ENCODE data around the gene MYO1D.

MYO1D gene

DNA sequence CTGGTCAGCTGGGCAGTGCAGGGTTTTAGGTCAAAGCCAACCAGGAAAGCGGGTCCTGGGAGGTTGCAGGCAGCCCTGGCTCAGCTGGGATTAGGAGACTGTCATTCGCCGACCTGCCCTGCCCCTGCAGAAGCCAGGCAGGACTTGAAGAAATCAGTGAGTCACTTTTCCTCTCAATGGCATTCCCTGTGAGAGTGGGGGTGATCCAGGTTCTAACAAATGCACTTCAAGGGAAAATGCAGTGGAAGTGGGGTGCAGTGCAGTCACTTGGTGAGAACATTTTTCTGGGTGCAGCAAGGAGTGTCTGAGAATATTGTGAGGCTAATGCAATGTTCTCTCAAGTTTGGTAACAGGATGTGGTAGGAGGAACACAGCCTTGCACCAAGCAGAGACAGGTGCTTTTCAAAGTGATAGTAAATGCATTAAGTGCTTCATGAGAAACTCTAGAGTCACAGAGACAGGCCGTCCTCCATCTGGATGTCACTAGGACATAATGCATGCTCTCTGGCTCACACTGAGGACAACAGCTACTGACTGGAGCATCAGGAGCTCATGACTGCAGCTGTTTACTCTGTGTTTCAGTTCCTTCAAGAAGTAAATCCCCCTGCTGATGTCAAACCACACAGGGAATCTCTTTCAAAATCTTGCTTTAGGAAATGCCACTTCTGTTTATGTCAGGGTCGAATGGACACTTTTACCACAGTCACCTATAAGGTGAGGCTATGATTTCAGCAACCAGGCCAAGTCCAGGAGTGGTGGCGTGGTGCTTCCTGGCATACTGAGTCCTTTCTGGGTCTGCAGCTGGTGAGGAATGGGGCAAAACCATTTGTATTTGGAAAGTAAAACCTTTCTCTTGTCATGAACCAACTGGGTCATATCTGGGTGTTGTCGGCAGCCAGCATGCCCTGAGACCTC lies 373.4 kb downstream of the MYO1D start:
- DNase-seq (ENCODE audit: low spot score), result peak; percentile 65

DNA sequence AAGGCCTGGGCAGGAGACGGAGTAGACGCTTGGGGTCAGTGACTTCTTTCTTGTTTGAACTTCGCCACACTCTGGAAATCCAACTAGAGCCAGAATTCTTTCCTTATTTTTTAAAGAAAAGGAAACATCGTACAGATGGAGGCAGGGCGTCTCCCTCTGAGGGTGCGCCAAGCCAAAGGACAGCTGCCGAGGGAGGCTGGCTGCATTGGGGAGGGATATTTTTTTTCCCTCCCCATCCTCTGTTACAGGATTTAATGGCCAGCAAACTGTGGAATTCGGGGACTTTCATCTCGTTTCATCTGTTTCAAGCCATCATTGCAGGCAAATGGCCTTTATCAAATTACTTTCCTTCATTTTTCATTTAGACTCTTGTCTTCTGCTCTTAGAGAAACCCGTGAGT lies 374.2 kb downstream of the MYO1D start:
- no peak for DNase-seq (ENCODE audit: low spot score)

DNA sequence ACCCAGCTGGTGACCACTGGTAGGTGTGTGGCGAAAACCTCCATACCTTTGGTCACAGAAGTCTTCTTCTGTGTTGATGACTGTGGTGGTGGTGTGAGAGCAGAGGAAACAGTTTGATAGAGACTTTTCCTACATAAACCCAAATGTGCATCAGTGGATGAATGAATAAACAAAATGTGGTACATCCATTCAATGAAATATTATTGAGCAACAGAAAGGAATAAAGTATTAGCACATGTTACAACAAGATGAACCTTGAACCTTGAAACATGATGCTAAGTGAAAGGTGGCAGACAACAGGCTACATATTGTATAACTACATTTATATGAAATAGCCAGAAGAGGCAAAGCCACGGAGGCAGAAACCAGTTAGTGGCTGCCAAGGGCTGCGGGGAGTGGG lies 374.9 kb downstream of the MYO1D start:
- DNase-seq (ENCODE audit: low spot score), result no peak

DNA sequence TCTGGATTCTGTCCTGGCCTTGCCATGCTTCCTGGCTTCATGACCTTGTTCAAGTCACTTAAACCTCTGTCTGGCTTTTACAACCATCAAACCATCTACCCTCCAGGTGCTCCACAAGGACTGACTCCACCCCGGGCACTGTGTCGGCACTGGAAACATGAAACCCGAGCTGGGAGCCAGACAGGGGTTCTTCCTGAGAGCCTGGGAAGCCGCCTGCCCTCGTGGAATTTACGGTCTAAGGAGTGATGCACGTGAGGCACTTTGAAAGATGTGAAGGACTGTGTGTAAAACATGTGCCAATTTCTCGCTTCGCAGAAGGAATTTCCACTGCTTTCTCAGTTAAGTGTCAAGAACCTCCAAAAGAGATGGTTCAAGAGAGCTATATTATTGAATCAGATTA lies 378.5 kb downstream of the MYO1D start:
- no peak for DNase-seq (ENCODE audit: low spot score)

DNA sequence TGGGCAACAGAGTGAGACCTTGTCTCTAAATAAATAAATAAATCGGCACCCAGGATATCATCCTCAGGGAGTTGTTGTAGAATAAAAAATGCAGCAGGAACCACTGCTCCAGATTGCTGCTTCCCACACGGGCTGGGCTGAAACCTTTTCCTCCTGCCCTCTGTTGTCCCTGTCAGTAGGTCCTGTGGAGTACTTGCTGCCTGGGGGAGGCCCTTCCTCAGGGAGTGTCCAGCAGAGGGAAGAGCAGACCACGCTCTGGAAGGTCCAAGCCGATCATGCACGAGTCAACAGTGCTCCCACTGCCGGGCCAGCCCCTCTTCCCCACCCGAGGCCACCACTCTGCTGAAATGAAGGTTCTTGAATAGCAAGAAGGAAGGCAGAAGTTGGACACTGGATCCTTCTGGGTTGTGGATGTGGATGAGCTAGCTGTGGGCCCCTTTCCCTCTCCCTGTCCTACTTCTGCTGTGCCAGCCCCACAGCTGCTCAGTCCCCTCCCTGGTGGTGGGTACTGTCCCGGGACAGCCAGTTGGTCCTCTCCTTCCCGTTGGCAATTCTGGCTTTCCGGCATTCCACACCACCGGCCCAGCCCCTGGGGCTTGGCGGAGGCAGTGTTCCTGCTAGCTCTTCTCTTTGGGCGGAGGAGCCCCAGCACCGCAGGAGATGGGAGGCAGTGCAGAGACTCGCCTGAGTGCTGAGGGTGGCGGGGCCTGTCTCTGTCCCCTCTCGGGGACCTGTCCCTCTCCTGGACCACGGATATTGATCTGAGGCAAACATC lies 379.3 kb downstream of the MYO1D start:
- no peak for DNase-seq (ENCODE audit: low spot score)

DNA sequence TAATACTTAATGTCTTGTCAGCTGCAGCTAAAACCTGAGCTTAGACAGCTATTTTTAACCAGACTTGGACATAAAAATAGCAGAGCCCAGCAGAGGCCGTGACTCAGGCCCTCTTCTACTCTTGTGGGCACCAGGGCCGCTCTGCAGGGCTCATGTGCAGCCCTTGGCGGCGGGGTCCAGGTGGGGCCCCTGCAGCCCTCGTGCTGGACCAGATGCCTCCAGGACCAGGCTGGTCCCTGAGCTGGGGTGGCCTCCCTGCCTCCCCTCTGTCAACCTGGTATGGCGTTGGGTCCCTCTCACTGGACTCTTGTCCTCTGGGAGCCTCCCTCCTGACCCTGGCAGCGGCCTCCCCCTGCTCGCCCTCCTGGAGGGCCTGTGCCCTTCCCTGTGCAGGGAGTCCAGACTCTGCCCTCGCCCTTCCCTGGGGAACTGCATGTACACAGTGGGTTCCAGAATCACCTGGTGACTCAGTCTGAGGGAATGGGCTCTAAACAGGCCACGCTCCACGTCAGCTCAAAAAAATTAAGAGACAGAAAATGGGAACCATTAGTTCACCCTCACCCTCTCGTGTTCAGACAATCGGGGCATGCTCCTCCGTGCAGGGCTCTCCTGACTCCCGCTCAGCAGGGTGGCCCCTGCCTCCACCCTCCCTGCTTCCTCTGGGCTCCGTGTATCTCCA lies 380.4 kb downstream of the MYO1D start:
- DNase-seq (ENCODE audit: low spot score), result no peak

DNA sequence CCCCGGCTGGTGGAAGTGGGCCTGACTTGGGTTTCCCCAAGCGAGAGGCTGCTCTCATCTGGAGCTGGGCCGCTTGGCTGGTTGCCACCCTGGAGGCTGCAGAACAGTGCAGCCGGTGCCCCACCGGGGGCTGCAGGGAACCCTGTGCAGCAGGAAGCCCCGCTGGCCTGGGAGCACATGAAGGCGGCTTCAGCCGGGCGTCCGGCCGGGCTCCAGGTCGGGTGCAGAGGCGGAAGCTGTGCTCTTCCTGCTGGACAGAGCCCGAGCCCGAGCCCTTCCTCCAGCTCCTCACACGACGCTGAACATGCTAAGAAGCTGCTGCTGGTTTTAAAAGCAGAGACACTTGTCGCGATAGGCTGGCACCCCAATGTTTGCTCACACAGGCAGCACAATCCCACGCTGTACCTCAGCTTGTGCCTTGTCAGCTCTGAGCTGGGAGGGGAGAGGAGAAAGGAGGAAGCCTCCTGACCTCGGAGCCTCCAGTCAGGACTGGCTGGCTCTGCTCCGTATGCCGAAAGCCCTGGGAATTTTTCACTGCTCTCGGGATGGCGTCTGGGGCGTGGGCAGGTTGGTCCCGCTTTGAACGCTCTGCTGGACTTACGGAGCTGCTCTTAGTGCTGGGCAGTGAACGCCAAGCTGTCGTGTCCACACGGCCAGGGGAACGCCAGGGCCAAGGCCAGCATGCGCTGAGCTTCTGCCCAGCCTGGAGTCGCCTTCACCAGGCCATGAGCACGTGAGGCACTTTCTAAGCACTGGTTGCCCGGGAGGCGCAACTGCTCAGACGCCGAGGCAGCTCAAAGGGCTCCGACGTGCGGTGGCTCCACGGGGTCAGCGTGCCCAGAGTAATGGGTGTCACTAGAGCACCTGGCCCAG lies 381.3 kb downstream of the MYO1D start:
- DNase-seq (ENCODE audit: low spot score), result no peak

DNA sequence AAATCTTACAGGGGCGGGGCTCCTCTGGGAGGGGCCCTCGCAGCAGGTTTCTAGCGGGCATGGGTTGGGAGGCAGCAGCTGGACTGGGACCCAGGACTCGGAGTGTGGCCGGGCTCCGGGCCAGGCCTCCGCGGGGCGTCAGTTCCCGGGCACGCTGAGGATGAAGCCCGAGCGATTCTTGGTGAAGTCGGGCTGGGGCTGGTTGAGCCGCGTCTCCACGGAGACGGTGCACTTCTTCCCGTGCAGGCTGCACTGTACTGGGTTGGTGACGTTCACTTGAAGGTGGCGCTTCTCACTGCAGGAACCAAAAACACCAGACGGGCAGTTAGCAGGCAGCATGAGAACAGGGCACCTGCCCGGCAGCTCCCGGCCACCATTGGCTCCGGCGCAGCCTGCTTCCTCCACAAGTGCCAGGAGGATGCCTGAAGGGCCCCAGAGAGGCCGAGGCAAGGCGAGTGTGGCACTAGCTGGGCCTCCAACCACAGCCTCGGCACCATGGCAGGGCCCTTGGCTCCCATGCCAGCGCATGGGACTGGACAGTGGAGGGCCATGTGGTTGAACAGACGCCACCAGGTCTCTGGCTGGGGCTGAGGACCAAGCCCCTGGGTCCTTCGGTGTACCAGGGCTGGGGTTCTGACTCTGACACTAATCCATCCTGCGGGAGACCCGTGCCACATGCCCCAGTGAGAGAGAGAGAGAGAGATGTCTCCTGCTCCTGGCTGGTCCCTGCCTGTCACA lies 382.1 kb downstream of the MYO1D start:
- no peak for DNase-seq (ENCODE audit: low spot score)

DNA sequence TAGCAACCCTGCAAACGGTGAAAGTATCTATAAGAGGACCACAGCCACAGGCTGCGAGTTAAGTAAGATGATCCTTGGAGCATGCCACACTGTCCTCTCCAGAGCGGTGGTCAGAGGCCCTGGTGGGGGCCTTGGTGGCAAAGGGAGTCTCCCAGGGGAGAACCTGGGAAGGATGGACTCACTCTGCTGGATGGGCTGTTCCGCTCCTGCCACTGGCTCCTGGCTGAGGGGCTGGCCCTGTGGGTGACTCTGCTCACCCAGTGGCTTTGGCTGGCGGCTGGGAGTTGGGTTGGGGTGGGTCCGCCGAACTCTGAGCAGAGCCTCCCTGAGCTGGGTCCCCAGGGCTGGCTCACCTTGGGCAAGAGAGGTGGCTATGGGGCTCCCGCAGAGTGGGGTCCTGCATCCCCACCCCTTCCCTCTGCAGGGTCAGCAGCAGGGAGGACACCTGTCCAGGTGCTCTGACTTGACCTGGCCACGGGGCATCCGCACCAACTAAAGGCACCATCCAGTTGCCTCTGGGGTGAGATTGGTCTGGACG lies 382.9 kb downstream of the MYO1D start:
- no peak for DNase-seq (ENCODE audit: low spot score)

DNA sequence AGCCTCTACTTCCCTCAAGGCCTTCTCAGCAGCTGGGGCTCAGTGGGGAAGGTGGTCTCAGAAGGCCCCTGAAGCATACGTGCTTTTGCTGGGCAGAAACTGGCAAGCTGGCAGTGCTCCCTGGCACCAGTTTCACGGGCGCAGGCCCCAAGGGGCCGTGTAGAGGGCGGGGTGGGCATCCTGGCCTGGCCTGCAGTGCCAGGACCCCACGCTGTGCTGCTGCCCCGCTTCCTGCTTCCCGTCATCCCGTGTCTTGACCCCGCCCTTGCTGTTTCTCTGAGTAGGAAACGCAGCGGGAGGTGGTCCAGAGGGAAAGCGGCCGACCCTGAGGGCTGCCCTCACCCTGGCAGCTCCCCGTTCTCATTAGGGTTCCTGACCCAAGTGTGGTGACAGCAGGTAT lies 383.4 kb downstream of the MYO1D start:
- no peak for DNase-seq (ENCODE audit: low spot score)

DNA sequence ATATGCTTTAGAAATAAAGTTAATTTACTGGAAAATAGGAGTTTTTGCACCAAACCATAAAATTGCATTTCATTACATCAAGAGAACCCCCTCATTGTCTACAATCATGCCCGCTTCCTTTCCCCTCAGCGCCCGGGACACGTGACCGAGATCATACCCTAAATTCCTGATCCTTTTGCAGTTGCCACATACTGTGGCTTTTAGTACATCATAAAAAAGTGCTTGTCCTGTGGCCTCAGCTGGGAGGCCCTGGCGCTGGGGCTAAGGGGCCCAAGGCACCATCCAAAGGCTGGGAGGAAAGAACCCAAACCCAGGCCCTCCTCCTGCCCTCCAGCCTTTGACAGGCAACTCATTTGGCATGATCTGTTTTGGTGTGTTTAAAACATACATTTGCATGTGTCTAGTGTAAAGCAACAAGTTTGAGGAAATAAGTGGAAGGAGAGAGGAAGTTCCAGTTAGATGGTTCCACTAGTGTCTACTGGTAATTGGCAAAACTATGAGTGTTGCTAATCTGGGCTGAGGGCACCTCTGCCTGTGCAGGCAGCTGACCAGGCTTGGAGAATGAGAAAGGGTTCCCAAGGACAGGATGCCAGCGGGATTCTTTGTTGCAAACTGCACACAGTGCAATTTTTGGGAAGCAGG lies 384.2 kb downstream of the MYO1D start:
- DNase-seq (ENCODE audit: low spot score), result no peak

DNA sequence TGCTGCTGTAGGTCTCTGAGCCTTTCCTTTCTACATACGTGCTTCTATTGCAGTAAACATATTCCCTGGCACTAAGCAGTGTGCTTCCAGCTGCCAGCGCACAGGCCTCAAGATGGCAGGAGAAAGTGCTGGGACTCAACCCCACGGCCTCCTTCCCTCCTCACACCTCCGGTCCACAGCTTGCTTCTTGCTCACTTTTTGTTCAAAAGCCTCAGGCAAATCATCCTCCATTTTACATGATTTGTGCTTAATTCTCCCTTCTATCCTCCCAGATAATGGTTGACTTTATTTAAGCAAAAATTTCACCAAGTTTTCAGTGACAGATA lies 384.7 kb downstream of the MYO1D start:
- no peak for DNase-seq (ENCODE audit: low spot score)

DNA sequence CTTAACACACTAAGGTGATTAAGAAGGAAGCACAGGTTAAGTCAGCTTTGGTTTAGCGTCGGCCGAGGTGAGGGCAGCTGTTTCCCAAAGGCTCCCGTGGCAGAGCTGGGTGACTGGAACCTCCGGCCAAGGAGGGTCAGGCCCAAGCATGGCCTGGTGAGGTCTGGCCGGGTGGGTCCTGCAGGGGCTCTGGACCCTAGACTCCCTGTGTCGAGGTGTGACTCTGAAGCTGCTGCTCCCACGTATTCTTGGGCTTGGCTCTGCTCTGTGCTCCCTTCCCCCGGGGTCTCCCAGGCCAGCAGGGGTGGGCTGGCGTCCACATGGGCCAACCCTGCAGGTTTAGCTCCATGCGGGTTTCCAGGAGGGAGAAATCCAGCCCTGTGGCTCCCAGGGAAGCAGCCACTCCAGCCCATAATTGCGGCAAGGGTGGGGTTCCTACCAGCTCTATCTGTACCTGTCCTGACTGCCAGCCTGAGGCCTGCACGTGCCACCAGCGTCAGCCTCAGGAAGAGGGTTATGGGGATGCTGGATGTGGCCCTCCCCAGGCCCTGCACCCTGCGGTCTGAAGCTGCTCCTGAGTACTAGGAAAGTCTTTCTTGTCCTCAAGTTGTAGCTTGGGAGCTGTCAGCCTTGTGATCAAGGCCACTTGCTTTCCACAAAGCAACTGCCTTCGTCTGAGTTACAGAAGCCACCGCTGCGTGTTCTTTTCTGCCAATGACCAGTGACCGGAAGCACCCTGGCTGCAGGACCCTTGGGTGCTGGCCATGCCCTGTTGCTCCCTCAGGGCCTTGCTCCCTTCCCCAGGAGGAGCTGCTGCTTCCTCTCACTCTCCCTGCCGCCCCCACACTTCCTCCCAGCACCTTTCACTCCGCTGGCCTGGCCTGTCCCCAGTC lies 385.3 kb downstream of the MYO1D start:
- DNase-seq (ENCODE audit: low spot score), result no peak

DNA sequence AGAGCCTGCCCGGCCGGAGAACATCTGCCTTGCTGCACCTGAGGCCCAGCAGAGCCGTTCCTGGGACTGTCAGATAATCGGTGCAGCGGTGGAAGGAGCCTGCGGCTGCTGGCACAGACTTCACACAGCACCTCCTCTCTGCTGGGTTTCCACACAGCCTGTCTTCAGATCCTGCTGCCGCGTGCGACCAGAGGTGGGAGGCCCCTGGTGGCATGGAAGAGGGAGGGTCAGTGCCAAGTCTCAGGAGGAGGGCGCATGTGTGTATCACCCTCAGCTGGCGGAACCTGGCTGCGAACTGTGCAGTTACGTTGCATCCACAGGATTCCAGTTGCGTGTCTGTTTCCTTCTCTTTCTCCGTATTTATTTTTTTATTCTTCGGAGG lies 386.8 kb downstream of the MYO1D start:
- no peak for DNase-seq (ENCODE audit: low spot score)

DNA sequence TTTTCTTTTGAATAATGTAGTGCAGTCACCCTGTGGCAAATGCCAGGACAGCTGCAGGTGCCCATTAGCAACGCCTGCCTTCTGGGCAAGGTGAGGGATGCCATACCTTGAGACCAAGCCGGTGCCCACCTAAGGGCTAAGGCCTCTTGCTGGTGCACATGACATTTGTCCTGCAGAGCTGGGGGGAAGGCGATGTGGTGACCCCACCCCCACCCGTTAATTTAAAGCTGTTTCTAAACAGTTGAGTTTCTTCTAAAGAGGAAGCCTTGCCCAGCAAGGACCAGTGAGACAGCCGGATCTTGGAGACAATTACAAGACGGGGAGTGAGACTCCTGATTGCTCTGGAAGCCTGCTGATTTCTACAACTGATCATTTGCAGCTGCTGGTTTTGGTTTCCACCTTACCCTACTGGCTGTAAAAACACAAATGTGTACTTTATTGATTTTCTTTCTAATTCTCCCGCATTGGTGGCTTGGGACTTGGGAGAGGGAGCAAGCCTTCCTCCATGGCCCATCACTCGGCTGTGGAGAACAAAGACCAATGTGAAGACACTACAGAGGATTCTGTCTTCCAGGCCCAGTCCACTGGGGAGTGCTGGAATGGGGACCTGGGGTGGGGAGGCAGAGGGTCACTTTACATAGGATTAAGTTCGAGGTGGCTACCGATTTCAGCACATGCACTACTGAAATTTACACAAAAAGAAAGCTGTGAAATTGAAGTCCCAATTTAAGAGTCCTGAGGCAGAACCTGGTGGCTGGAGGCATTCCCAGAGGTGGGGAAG lies 387.4 kb downstream of the MYO1D start:
- DNase-seq (ENCODE audit: low spot score), result no peak

DNA sequence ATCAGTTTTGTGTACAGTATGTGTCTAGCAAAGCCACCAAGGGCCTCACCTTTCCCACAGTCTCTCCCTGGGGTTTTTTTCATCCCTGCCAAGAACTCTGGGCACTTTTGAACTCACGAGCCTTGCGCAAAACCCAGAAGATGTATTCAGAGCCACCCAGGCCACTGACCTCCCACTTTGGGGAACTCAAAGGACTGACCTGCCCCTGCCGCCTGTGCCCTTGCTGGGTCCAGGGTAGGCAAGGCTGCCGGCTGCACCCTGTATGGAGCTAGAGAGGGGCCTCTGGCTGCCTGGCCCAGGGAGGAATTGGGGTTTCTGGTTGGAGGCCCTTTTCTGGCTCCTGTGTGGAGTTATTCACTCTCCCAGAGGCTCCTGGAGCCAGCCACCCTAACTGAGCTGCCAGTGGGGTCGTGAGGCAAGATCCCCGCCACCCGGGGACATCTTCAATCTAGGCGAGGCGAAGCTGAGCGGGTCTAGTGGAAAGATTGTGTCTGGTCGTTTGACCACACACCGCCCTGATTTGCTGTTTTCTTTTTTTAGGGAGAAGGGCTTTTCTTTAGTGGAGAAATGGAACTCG lies 388.2 kb downstream of the MYO1D start:
- no peak for DNase-seq (ENCODE audit: low spot score)

DNA sequence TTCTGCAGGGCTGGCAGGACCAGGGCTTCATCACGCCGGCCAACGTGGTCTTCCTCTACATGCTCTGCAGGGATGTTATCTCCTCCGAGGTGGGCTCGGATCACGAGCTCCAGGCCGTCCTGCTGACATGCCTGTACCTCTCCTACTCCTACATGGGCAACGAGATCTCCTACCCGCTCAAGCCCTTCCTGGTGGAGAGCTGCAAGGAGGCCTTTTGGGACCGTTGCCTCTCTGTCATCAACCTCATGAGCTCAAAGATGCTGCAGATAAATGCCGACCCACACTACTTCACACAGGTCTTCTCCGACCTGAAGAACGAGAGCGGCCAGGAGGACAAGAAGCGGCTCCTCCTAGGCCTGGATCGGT lies 388.8 kb downstream of the MYO1D start:
- DNase-seq (ENCODE audit: low spot score), result no peak

DNA sequence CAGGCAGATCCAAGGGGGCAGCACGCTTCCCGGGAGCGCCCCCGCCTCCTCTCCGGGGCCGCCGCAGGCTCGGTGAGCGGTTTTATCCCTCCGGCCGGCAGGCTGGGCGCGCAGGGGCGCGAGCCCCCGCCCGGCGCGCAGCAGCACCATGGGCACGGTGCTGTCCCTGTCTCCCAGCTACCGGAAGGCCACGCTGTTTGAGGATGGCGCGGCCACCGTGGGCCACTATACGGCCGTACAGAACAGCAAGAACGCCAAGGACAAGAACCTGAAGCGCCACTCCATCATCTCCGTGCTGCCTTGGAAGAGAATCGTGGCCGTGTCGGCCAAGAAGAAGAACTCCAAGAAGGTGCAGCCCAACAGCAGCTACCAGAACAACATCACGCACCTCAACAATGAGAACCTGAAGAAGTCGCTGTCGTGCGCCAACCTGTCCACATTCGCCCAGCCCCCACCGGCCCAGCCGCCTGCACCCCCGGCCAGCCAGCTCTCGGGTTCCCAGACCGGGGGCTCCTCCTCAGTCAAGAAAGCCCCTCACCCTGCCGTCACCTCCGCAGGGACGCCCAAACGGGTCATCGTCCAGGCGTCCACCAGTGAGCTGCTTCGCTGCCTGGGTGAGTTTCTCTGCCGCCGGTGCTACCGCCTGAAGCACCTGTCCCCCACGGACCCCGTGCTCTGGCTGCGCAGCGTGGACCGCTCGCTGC lies 389.3 kb downstream of the MYO1D start:
- DNase-seq (ENCODE audit: low spot score), result no peak
